Ovary (tissue), 9 donors: Measurements from ENCODE around the gene TMEM59. TPM values are rescaled to one million over a fixed set of nuclear protein-coding genes. Genes with fewer than 3 reads are reported as not detected.

Source experiments
- DNase-seq, 5 donors: peaks; one replicate each; pipeline ENCODE4 v3.0.0-alpha.2; 2019 to 2020
- H3K27ac ChIP-seq, 2 donors: fragments of 200-600 bp; one replicate each; pipeline versions ENCODE4 v1.5.1 to v1.8.0; 2019 to 2022
- H3K27me3 ChIP-seq: fragments of 200-600 bp; one replicate; pipeline ENCODE4 v1.8.0; 2022
- H3K36me3 ChIP-seq: fragments of 200-600 bp; sonication (generic); one replicate; pipeline ENCODE4 v1.5.1; 2019
- H3K4me1 ChIP-seq: one replicate; pipeline ENCODE4 v1.8.1; 2013; ENCODE audit warnings: mild to moderate bottlenecking, moderate library complexity; ENCODE audit not compliant: insufficient read depth
- H3K4me3 ChIP-seq: fragments of 200-600 bp; sonication (generic); one replicate; pipeline ENCODE4 v1.5.1; 2017
- H3K9me3 ChIP-seq, 2 donors: fragments of 200-600 bp in 1 of 2; sonication (generic) in 1 of 2; one replicate each; pipeline versions ENCODE4 v1.5.1 to v1.8.1; 2013 to 2019; ENCODE audit warnings: mild to moderate bottlenecking in 1 of 2, moderate library complexity in 1 of 2
- EP300 ChIP-seq: sonication (generic); formaldehyde crosslinking; IDR thresholded peaks from one replicate; pipeline ENCODE4 v1.6.1; 2017; ENCODE audit warnings: antibody characterized with exemption
- POLR2A ChIP-seq: fragments of 450-650 bp; IDR thresholded peaks from one replicate; pipeline ENCODE4 v1.6.1; 2017; ENCODE audit warnings: antibody characterized with exemption, mild to moderate bottlenecking, moderate library complexity
- WGBS, 3 donors: extraction: QIAGEN DNeasy Blood & Tissue Kit in 1 of 3; methylation state at CpG; one replicate each; pipeline versions ENCODE4 v1.1.5 to v1.1.7; 2013 to 2017; 5-methylcytosine and 5-hydroxymethylcytosine counted together
- intact Hi-C, 4 donors: fragments of 100-400 bp; cut with DNase I; formaldehyde crosslinking; loops; one replicate each; pipeline versions ENCODE4 v1.11.0 to v1.15.1; 2022 to 2023
- microRNA-seq, 3 donors: library from miRNA; unstranded; fragments of <30 nt; microRNA quantifications; one replicate each; pipeline versions ENCODE4 to v1.2.0, GENCODE V29; 2019 to 2020
- polyA plus RNA-seq, 2 donors: library from polyadenylated mRNA; stranded (reverse); fragments of 200-250 nt in 1 of 2; fragments of 350-450 nt in 1 of 2; fragmentation: Illumina TruSeq in 1 of 2; extraction: RNeasy Lipid Tissue Mini Kit (QIAGEN cat#74804) in 1 of 2; gene quantifications; one replicate each; pipeline ENCODE4 v1.2.3, GENCODE V29; 2013 to 2014
- small RNA-seq: library from RNA; depleted of rRNA; stranded (forward); fragments of <200 nt; gene quantifications from one replicate; pipeline ENCODE3, GENCODE V24; 2016
- total RNA-seq, 7 donors: library from RNA; depleted of rRNA in 2 of 7; stranded (reverse); fragments of >200 nt in 2 of 7; fragmentation: NEBNext Ultra II Directional in 3 of 7; extraction: Animal tissue kit (Norgen Biotek cat#: 25700) in 3 of 7; gene quantifications; one replicate each; pipeline versions ENCODE4 v1.1.0 to v1.2.4, GENCODE V29; 2016 to 2023
- TF ChIP-seq, protein P1 (sequence below), 3 donors: fragments of 450-650 bp in 2 of 3; fragments of 200-600 bp in 1 of 3; IDR thresholded peaks; one replicate each; pipeline versions ENCODE4 v1.5.1 to v1.8.0; 2016 to 2022; ENCODE audit warnings: antibody characterized with exemption in 3 of 3, mild to moderate bottlenecking in 1 of 3
- donor health status: DM: no; HTN: no; CAD: no; lungs with moderate emphysema.
- donor health status: DM: no; HTN: no; CAD: no.
- donor health status: Bipolar disorder and iron deficiency.
- donor health status: DM: yes; HTN: yes; CAD: no.
- donor health status: DM: no; HTN: no; CAD: no.
- donor health status: DM: yes; HTN: yes; CAD: no.

The TMEM59 gene
- total and polyA plus RNA-seq, 9 donors = 165 to 406 (median 268) TPM

GRCh38 chr1:53982763-53983104, 70.3 kb downstream of the TMEM59 start:
- intact Hi-C loops = no loop called here
- H3K27ac ChIP-seq = peak overlapping the region in 1 of 2 donors; percentile 39
- no peaks in the 10 kb centered on the region for H3K36me3 ChIP-seq
- no peaks in the 10 kb centered on the region for H3K9me3 ChIP-seq
- WGBS, 3 donors = 1 to 8% (median 3%) methylated on average over 4 of the region's 4 CpGs
- peaks cover 2% of the 10 kb centered on the region for H3K4me1 ChIP-seq
- no peak for DNase-seq
- no peak for TF ChIP-seq EP300
- TF ChIP-seq, protein P1, sequence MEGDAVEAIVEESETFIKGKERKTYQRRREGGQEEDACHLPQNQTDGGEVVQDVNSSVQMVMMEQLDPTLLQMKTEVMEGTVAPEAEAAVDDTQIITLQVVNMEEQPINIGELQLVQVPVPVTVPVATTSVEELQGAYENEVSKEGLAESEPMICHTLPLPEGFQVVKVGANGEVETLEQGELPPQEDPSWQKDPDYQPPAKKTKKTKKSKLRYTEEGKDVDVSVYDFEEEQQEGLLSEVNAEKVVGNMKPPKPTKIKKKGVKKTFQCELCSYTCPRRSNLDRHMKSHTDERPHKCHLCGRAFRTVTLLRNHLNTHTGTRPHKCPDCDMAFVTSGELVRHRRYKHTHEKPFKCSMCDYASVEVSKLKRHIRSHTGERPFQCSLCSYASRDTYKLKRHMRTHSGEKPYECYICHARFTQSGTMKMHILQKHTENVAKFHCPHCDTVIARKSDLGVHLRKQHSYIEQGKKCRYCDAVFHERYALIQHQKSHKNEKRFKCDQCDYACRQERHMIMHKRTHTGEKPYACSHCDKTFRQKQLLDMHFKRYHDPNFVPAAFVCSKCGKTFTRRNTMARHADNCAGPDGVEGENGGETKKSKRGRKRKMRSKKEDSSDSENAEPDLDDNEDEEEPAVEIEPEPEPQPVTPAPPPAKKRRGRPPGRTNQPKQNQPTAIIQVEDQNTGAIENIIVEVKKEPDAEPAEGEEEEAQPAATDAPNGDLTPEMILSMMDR (IDR thresholded peaks at IDR 0.05) = no peak
- no peak for TF ChIP-seq POLR2A
- H3K4me3 ChIP-seq = peak overlapping the region; percentile 35
- H3K27me3 ChIP-seq = no peaks in the 10 kb centered on the region

DNA sequence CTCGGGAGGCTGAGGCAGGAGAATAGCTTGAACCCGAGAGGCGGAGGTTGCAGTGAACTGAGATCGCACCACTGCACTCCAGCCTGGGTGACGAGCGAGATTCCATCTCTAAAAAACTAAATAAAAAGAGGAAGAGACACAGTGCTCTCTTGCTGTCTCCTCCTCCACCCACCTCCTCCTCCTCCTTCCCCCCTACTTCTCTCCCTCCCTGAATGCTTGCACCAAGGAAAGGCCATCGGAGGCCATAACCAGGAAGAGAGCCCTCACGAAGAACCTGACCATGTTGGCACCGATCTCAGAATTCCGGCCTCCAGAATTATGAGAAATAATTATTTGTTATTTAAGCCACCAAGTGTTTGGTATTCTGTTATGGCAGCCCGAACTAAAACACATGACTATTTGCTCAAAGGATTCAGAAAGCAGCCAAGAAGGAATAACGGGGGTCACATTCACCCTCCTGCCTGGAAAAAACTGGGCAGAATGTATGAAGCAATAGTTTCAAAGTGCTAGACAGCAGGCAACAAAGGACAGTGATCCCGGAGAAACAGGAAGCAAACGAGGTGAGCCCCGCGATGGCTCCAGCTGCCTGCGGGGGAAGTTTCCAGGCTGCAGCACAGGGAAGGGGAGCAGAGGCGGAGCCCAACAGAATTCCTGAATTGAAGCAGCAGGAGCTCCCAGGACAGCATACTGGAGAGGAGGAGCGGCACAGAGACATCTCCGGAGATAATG, 70.8 kb downstream of the TMEM59 start:
- Histone ChIP-seq H3K36me3 (no peaks in the 10 kb centered on the region), H3K4me3 (peak overlapping the region; percentile 35), H3K27me3 (no peaks in the 10 kb centered on the region), H3K27ac (peak overlapping the region in 1 of 2 donors; percentile 39), H3K4me1 (peaks cover 2% of the 10 kb centered on the region), H3K9me3 (no peaks in the 10 kb centered on the region)
- 14 to 16% (median 14%) methylated on average over 20 of the region's 20 CpGs for WGBS, 3 donors
- intact Hi-C loops = no loop called here
- peak; percentile 38 to 68 (median 47) for DNase-seq
- TF ChIP-seq, protein P1 (IDR thresholded peaks at IDR 0.05) = no peak
- no peak for TF ChIP-seq EP300
- no peak for TF ChIP-seq POLR2A

DNA sequence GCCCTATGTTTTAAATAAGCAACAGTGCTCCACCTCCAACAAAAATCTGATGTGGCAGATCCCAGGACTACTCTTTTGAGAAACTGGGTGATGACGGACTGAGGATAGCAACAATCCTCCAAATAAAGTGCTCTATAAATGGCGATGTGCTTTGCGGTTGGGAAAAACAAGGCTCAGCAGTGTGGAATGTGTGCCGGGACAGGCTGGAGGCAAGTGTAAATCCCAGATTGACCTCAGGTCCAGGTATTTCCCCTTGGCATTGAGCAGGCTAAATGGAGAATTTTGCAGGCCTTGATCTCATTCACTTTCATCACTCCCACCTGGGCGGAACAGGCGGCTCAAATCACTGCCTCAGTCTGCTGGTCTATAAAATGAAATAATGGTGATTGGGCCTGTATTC, 71.8 kb downstream of the TMEM59 start:
- Histone ChIP-seq H3K4me3 (no peak overlapping the region), H3K36me3 (no peaks in the 10 kb centered on the region), H3K4me1 (peaks cover 2% of the 10 kb centered on the region), H3K9me3 (no peaks in the 10 kb centered on the region), H3K27ac (no peak overlapping the region), H3K27me3 (no peaks in the 10 kb centered on the region)
- WGBS, 3 donors = 96% methylated on average over 6 of the region's 6 CpGs
- no peak for DNase-seq
- intact Hi-C loops = no loop called here
- TF ChIP-seq POLR2A (no peak), EP300 (no peak)
- TF ChIP-seq, protein P1 (IDR thresholded peaks at IDR 0.05) = no peak

DNA sequence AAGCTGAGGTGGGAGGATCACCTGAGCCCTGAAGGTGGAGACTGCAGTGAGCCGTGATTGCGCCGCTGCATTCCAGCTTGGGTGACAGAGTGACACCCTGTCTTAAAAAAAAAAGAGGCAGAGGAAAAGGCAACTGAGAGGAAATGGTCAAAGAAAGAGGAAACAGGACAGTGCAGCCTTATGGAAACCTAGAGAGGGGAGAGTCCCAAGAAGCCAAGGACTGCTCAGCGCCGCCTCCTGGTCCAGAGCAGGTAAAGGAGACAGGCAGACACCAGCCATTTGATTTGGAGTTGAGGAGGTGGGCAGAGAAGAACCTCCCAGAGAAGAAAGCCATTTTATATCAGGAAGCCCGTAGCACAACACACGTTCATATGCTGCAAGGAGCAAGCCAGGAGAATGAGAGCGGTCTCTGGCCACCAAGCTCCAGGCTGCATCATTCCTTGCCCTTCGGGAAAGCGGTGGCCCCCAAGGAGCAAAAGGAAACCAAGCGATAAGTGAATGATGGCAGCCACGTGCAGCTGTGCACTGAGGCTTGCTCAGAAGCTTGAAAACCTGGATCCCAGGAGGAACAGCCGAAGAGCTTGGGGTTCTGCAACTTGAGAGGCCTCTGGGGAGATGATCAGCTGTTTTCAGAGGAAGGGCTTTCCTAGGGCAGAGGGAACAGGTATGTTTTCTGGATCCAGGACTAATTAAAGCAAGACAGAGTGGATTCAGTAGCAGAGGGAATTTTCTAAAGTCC, 73.1 kb downstream of the TMEM59 start:
- Histone ChIP-seq H3K4me1 (peaks cover 2% of the 10 kb centered on the region), H3K27ac (no peak overlapping the region), H3K27me3 (no peaks in the 10 kb centered on the region), H3K4me3 (no peak overlapping the region), H3K36me3 (no peaks in the 10 kb centered on the region), H3K9me3 (no peaks in the 10 kb centered on the region)
- 91 to 92% (median 92%) methylated on average over 13 of the region's 13 CpGs for WGBS, 3 donors
- intact Hi-C loops = no loop called here
- no peak for DNase-seq
- no peak for TF ChIP-seq POLR2A
- no peak for TF ChIP-seq EP300
- TF ChIP-seq, protein P1 (IDR thresholded peaks at IDR 0.05) = no peak

Small RNA genes lying within 50 kb of the gene (microRNA-seq; reads per million reads assigned to microRNA genes)
- 0 to 2.4 (median 0.71) reads per million in 3 donors for gene MIR4781

Small RNA genes lying within 50 kb of the gene (small RNA-seq; reads per million reads assigned to genes)
- not detected for gene AL353898.1
- not detected for gene AL353898.2

Other genes with a start within 250 kb of the TMEM59 start
- gene NDC1, start 214.9 kb downstream of the TMEM59 start, total RNA-seq = 10 to 100 TPM in 2 of 7 donors, 1 to 10 TPM in 5; 6.2 to 11.9 (median 8.6) TPM
- gene NDC1, start 214.9 kb downstream of the TMEM59 start, polyA plus RNA-seq = 1 to 10 TPM; 4.3 to 9.5 TPM
- gene YIPF1, start 163.4 kb downstream of the TMEM59 start, total RNA-seq = 10 to 100 TPM; 11.5 to 20.9 (median 18.3) TPM
- 10 to 100 TPM; 14.6 to 47.8 TPM for gene YIPF1, start 163.4 kb downstream of the TMEM59 start, polyA plus RNA-seq
- gene DIO1, start 159.0 kb downstream of the TMEM59 start, total RNA-seq = under 1 TPM in 1 of 7 donors, not detected in 6; 0.46 TPM
- not detected for gene DIO1, start 159.0 kb downstream of the TMEM59 start, polyA plus RNA-seq
- gene IFT25, start 107.5 kb downstream of the TMEM59 start, total RNA-seq = 10 to 100 TPM; 24.2 to 39.3 (median 28.5) TPM
- 10 to 100 TPM; 27.6 to 39.4 TPM for gene IFT25, start 107.5 kb downstream of the TMEM59 start, polyA plus RNA-seq
- 10 to 100 TPM; 14.5 to 29.1 (median 20.8) TPM for gene LRRC42, start 106.9 kb downstream of the TMEM59 start, total RNA-seq
- gene LRRC42, start 106.9 kb downstream of the TMEM59 start, polyA plus RNA-seq = 10 to 100 TPM; 17.1 to 22.3 TPM
- gene LDLRAD1, start 35.0 kb downstream of the TMEM59 start, total RNA-seq = 10 to 100 TPM in 1 of 7 donors, 1 to 10 TPM in 2, under 1 TPM in 2, not detected in 2; 0.37 to 49.6 (median 1.2) TPM
- gene LDLRAD1, start 35.0 kb downstream of the TMEM59 start, polyA plus RNA-seq = under 1 TPM; 0.05 to 0.22 TPM
- 1 to 10 TPM; 1.8 to 4.7 (median 3.0) TPM for gene TCEANC2, start 404 bp upstream of the TMEM59 start, total RNA-seq
- gene TCEANC2, start 404 bp upstream of the TMEM59 start, polyA plus RNA-seq = 1 to 10 TPM; 1.9 to 5.2 TPM
- under 1 TPM in 2 of 7 donors, not detected in 5; 0.15 to 0.34 TPM for gene CDCP2, start 99.8 kb upstream of the TMEM59 start, total RNA-seq
- under 1 TPM in 1 of 2 donors, not detected in 1; 0.04 TPM for gene CDCP2, start 99.8 kb upstream of the TMEM59 start, polyA plus RNA-seq
- gene CYB5RL, start 146.8 kb upstream of the TMEM59 start, total RNA-seq = 1 to 10 TPM; 2.3 to 9.6 (median 7.4) TPM
- 1 to 10 TPM; 3.2 to 7.5 TPM for gene CYB5RL, start 146.8 kb upstream of the TMEM59 start, polyA plus RNA-seq
- 10 to 100 TPM; 36.2 to 60.1 (median 47.9) TPM for gene MRPL37, start 147.0 kb upstream of the TMEM59 start, total RNA-seq
- gene MRPL37, start 147.0 kb upstream of the TMEM59 start, polyA plus RNA-seq = 10 to 100 TPM; 43.3 to 86.6 TPM